Activated naive CD4-positive, alpha-beta T cell treated with anti-CD3 and anti-CD28 coated beads for 36 hours (primary cell): ENCODE data around the gene GPBAR1. TPM values are rescaled to one million over a fixed set of nuclear protein-coding genes. Genes with fewer than 3 reads are reported as not detected.
A peak's percentile ranks its signal among the peaks of the same experiment; 100 is the strongest.
"Not testable (repeated sequence)": the region's sequence is repeated elsewhere in the genome, so short reads cannot be mapped to it uniquely, and the experiment has no call there.

ENCODE experiments used
- CTCF ChIA-PET: fragments of 350-600 bp; sonication (Branson Sonifier 250); formaldehyde crosslinking; loops from one replicate; lab custom pipeline; 2021; ENCODE audit warnings: antibody characterized with exemption; lab: Charles Lee
- DNase-seq: peaks from one replicate; pipeline ENCODE4 v3.0.0-alpha.2; 2020
- H3K27ac Mint-ChIP-seq: one replicate; pipeline ENCODE4 v1.8.0; 2021; ENCODE audit warnings: mild to moderate bottlenecking, mixed read lengths
- H3K27me3 Mint-ChIP-seq: one replicate; pipeline ENCODE4 v1.8.0; 2021; ENCODE audit warnings: low read depth, mixed read lengths
- H3K36me3 Mint-ChIP-seq: one replicate; pipeline ENCODE4 v1.8.0; 2021; ENCODE audit warnings: low read depth, mixed read lengths
- H3K4me1 Mint-ChIP-seq: one replicate; pipeline ENCODE4 v1.8.0; 2021; ENCODE audit warnings: low read depth, mixed read lengths
- H3K4me3 Mint-ChIP-seq: one replicate; pipeline ENCODE4 v1.8.0; 2021; ENCODE audit warnings: mild to moderate bottlenecking, moderate library complexity, mixed read lengths
- H3K9me3 Mint-ChIP-seq: one replicate; pipeline ENCODE4 v1.8.0; 2021; ENCODE audit warnings: mixed read lengths
- intact Hi-C: fragments of 100-400 bp; cut with micrococcal nuclease; formaldehyde crosslinking; loops from one replicate; pipeline ENCODE4 v1.15.1; 2023
- microRNA-seq: library from miRNA; unstranded; fragments of <30 nt; microRNA quantifications from one replicate; pipeline ENCODE4 v1.2.0, GENCODE V29; 2022; ENCODE audit warnings: borderline microRNAs expressed, borderline replicate concordance
- total RNA-seq, 2 experiments: library from RNA; stranded (reverse); gene quantifications; one replicate each; pipeline ENCODE4 v1.2.3, GENCODE V29; 2021

Gene GPBAR1
- total RNA-seq, 2 experiments from 2014 or later: 0.10 TPM; not detected in 1

GRCh38 chr2:218306184-218306920 is 45.5 kb downstream of the GPBAR1 start:
- CTCF ChIA-PET: interaction anchor here (0.6 to 2.2 kb wide), 4 partner anchors 10 to 99 kb away, joined by 4 to 9 read pairs (median 5); partner anchors contain the start of gene CATIP

GRCh38 chr2:218307415-218308090 is 46.7 kb downstream of the GPBAR1 start:
- intact Hi-C loops: no loop called here
- no peak overlapping the region for H3K4me3 Mint-ChIP-seq

More at GRCh38 chr2:218306184-218306920, 45.5 kb downstream of the GPBAR1 start:
- Mint-ChIP-seq H3K36me3 (no peaks in the 10 kb centered on the region), H3K27me3 (no peaks in the 10 kb centered on the region), H3K4me3 (no peak overlapping the region), H3K4me1 (peaks cover 7% of the 10 kb centered on the region), H3K27ac (no peak overlapping the region), H3K9me3 (no peaks in the 10 kb centered on the region)
- intact Hi-C loops: no loop called here
- no peak for DNase-seq

GRCh38 chr2:218310853-218311540 is 50.2 kb downstream of the GPBAR1 start:
- Mint-ChIP-seq H3K4me3 (no peak overlapping the region), H3K9me3 (no peaks in the 10 kb centered on the region), H3K4me1 (peaks cover 13% of the 10 kb centered on the region), H3K27ac (no peak overlapping the region), H3K27me3 (no peaks in the 10 kb centered on the region), H3K36me3 (no peaks in the 10 kb centered on the region)
- CTCF ChIA-PET: no interaction called here
- intact Hi-C loops: no loop called here
- DNase-seq: no peak

More at GRCh38 chr2:218307415-218308090, 46.7 kb downstream of the GPBAR1 start:
- peaks cover 5% of the 10 kb centered on the region for H3K4me1 Mint-ChIP-seq
- no peaks in the 10 kb centered on the region for H3K36me3 Mint-ChIP-seq
- no peak for DNase-seq
- no peaks in the 10 kb centered on the region for H3K27me3 Mint-ChIP-seq
- CTCF ChIA-PET: interaction anchor here (0.6 to 2.2 kb wide), 6 partner anchors 10 to 468 kb away, joined by 3 to 9 read pairs (median 4); partner anchors contain the start of gene CATIP
- no peaks in the 10 kb centered on the region for H3K9me3 Mint-ChIP-seq
- H3K27ac Mint-ChIP-seq: no peak overlapping the region

GRCh38 chr2:218311541-218312266 is 50.9 kb downstream of the GPBAR1 start:
- H3K9me3 Mint-ChIP-seq, H3K27me3 Mint-ChIP-seq, H3K27ac Mint-ChIP-seq, DNase-seq, H3K36me3 Mint-ChIP-seq, intact Hi-C loops, H3K4me3 Mint-ChIP-seq: not testable (repeated sequence)
- H3K4me1 Mint-ChIP-seq: peaks cover 19% of the 10 kb centered on the region
- CTCF ChIA-PET: interaction anchor here (1.0 kb wide), 1 partner anchor 10 kb away, joined by 4 read pairs; no protein-coding TSS in a partner anchor

GRCh38 chr2:218312267-218312756 is 51.5 kb downstream of the GPBAR1 start:
- H3K27ac Mint-ChIP-seq: no peak overlapping the region
- H3K36me3 Mint-ChIP-seq: no peaks in the 10 kb centered on the region
- no peaks in the 10 kb centered on the region for H3K9me3 Mint-ChIP-seq
- intact Hi-C loops: no loop called here
- DNase-seq: no peak
- H3K4me3 Mint-ChIP-seq: no peak overlapping the region
- H3K27me3 Mint-ChIP-seq: no peaks in the 10 kb centered on the region
- H3K4me1 Mint-ChIP-seq: peaks cover 25% of the 10 kb centered on the region
- CTCF ChIA-PET: interaction anchor here (0.9 to 1.0 kb wide), 2 partner anchors 10 to 43 kb away, joined by 4 read pairs; no protein-coding TSS in a partner anchor

- no peaks in the 10 kb centered on the region for H3K9me3 Mint-ChIP-seq
- no peak for DNase-seq
- H3K27me3 Mint-ChIP-seq: no peaks in the 10 kb centered on the region
- peaks cover 31% of the 10 kb centered on the region for H3K4me1 Mint-ChIP-seq
- H3K36me3 Mint-ChIP-seq: no peaks in the 10 kb centered on the region
- intact Hi-C loops: no loop called here
- H3K27ac Mint-ChIP-seq: no peak overlapping the region
- CTCF ChIA-PET: no interaction called here
- no peak overlapping the region for H3K4me3 Mint-ChIP-seq
Observed at GRCh38 chr2:218313356-218313755, 52.5 kb downstream of the GPBAR1 start.

Small RNA genes within 50 kb of the gene (microRNA-seq; reads per million reads assigned to microRNA genes)
- 6.0 reads per million, percentile 7 among the genes with 10 or more reads in this experiment for gene MIR6513

Other genes with a start within 250 kb of the GPBAR1 start
- 1 to 10 TPM; 1.2 to 1.8 TPM for gene RUFY4, start 191.8 kb upstream of the GPBAR1 start, total RNA-seq
- under 1 TPM; 0.17 to 0.21 TPM for gene CXCR2, start 135.0 kb upstream of the GPBAR1 start, total RNA-seq
- not detected for gene CXCR1, start 94.1 kb upstream of the GPBAR1 start, total RNA-seq
- 100 to 1,000 TPM; 461 to 475 TPM for gene ARPC2, start 43.8 kb upstream of the GPBAR1 start, total RNA-seq
- gene AAMP, start 9.1 kb downstream of the GPBAR1 start, total RNA-seq: 10 to 100 TPM; 58.7 to 59.4 TPM
- gene PNKD, start 9.5 kb downstream of the GPBAR1 start, total RNA-seq: 10 to 100 TPM; 20.4 to 21.4 TPM
- gene TMBIM1, start 31.5 kb downstream of the GPBAR1 start, total RNA-seq: 10 to 100 TPM; 43.1 to 43.4 TPM
- not detected for gene CATIP, start 95.8 kb downstream of the GPBAR1 start, total RNA-seq
- gene SLC11A1, start 121.3 kb downstream of the GPBAR1 start, total RNA-seq: not detected
- 10 to 100 TPM; 26.1 to 26.2 TPM for gene CTDSP1, start 138.9 kb downstream of the GPBAR1 start, total RNA-seq
- not detected for gene VIL1, start 158.1 kb downstream of the GPBAR1 start, total RNA-seq